ENCODE data around the gene ADCY10. TPM values are rescaled to one million over a fixed set of nuclear protein-coding genes. Genes with fewer than 3 reads are reported as not detected.

ADCY10 gene
- total and polyA plus RNA-seq, 9 of the 15 experiments (the other 6 are each of a cell fraction or from before 2014, with no cell fraction given), result 0.08 to 0.86 (median 0.22) TPM

DNA sequence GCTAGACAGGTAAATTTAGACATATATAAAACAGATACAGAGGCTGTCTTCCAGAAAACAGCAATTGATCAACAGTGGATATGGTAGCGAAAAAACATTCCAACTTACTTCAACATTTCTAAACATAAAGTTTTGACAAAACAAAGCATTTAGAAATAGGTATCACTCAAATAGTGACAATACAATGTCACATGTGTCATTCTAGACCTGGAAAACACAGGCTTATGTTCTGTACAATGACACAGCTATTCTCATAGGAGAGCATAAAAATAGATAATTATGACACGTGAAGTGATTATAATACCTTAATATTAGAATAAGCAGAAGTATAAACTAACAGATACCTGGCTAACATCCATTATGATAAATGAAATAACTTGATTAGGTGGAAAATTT lies 14.5 kb upstream of the ADCY10 start (continued):
- TF ChIP-seq ZNF354B (CRISPR knock-in tag; IDR thresholded peaks at IDR 0.05), result no peak
- TF ChIP-seq ZNF165 (CRISPR knock-in tag; IDR thresholded peaks at IDR 0.05; ENCODE audit: borderline replicate concordance), result no peak
- TF ChIP-seq SIX5 (IDR thresholded peaks at IDR 0.05; ENCODE audit: borderline replicate concordance in 1 of 2, insufficient read depth in 1 of 2, low read depth in 1 of 2, low read length in 2 of 2), result no peak
- TF ChIP-seq, protein P1, sequence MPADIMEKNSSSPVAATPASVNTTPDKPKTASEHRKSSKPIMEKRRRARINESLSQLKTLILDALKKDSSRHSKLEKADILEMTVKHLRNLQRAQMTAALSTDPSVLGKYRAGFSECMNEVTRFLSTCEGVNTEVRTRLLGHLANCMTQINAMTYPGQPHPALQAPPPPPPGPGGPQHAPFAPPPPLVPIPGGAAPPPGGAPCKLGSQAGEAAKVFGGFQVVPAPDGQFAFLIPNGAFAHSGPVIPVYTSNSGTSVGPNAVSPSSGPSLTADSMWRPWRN (IDR thresholded peaks at IDR 0.05; ENCODE audit: low read depth), result no peak
- TF ChIP-seq SMAD4 (CRISPR knock-in tag; conservative IDR thresholded peaks at IDR 0.05), result no peak
- TF ChIP-seq NFRKB (IDR thresholded peaks at IDR 0.05; ENCODE audit: low read depth), result no peak
- TF ChIP-seq, protein P2, sequence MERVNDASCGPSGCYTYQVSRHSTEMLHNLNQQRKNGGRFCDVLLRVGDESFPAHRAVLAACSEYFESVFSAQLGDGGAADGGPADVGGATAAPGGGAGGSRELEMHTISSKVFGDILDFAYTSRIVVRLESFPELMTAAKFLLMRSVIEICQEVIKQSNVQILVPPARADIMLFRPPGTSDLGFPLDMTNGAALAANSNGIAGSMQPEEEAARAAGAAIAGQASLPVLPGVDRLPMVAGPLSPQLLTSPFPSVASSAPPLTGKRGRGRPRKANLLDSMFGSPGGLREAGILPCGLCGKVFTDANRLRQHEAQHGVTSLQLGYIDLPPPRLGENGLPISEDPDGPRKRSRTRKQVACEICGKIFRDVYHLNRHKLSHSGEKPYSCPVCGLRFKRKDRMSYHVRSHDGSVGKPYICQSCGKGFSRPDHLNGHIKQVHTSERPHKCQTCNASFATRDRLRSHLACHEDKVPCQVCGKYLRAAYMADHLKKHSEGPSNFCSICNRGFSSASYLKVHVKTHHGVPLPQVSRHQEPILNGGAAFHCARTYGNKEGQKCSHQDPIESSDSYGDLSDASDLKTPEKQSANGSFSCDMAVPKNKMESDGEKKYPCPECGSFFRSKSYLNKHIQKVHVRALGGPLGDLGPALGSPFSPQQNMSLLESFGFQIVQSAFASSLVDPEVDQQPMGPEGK (CRISPR knock-in tag; IDR thresholded peaks at IDR 0.05; ENCODE audit: borderline replicate concordance), result no peak
- peak; percentile 49; the same call in 1 of the 2 replicates for TF ChIP-seq LEF1 (IDR thresholded peaks at IDR 0.05)
- TF ChIP-seq SNRNP70 (optimal IDR thresholded peaks at IDR 0.05; ENCODE audit: low read depth, low read length), result no peak
- TF ChIP-seq MAFG (tag; conservative IDR thresholded peaks at IDR 0.05), result peak; percentile 91
- TF ChIP-seq ZNF586 (CRISPR knock-in tag; conservative IDR thresholded peaks at IDR 0.05), result no peak
- TF ChIP-seq, protein P3, sequence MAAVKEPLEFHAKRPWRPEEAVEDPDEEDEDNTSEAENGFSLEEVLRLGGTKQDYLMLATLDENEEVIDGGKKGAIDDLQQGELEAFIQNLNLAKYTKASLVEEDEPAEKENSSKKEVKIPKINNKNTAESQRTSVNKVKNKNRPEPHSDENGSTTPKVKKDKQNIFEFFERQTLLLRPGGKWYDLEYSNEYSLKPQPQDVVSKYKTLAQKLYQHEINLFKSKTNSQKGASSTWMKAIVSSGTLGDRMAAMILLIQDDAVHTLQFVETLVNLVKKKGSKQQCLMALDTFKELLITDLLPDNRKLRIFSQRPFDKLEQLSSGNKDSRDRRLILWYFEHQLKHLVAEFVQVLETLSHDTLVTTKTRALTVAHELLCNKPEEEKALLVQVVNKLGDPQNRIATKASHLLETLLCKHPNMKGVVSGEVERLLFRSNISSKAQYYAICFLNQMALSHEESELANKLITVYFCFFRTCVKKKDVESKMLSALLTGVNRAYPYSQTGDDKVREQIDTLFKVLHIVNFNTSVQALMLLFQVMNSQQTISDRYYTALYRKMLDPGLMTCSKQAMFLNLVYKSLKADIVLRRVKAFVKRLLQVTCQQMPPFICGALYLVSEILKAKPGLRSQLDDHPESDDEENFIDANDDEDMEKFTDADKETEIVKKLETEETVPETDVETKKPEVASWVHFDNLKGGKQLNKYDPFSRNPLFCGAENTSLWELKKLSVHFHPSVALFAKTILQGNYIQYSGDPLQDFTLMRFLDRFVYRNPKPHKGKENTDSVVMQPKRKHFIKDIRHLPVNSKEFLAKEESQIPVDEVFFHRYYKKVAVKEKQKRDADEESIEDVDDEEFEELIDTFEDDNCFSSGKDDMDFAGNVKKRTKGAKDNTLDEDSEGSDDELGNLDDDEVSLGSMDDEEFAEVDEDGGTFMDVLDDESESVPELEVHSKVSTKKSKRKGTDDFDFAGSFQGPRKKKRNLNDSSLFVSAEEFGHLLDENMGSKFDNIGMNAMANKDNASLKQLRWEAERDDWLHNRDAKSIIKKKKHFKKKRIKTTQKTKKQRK (IDR thresholded peaks at IDR 0.05; ENCODE audit: borderline replicate concordance, low read depth, low read length), result no peak
- TF ChIP-seq, protein P4, sequence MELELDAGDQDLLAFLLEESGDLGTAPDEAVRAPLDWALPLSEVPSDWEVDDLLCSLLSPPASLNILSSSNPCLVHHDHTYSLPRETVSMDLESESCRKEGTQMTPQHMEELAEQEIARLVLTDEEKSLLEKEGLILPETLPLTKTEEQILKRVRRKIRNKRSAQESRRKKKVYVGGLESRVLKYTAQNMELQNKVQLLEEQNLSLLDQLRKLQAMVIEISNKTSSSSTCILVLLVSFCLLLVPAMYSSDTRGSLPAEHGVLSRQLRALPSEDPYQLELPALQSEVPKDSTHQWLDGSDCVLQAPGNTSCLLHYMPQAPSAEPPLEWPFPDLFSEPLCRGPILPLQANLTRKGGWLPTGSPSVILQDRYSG (tag; conservative IDR thresholded peaks at IDR 0.05; ENCODE audit: low read depth), result no peak
- no peak for TF ChIP-seq CAMTA2 (CRISPR knock-in tag; conservative IDR thresholded peaks at IDR 0.05)
- TF ChIP-seq, protein P5, sequence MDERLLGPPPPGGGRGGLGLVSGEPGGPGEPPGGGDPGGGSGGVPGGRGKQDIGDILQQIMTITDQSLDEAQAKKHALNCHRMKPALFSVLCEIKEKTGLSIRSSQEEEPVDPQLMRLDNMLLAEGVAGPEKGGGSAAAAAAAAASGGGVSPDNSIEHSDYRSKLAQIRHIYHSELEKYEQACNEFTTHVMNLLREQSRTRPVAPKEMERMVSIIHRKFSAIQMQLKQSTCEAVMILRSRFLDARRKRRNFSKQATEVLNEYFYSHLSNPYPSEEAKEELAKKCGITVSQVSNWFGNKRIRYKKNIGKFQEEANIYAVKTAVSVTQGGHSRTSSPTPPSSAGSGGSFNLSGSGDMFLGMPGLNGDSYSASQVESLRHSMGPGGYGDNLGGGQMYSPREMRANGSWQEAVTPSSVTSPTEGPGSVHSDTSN (CRISPR knock-in tag; IDR thresholded peaks at IDR 0.05; ENCODE audit: low read depth), result no peak
- TF ChIP-seq, protein P5 (tag; conservative IDR thresholded peaks at IDR 0.05; ENCODE audit: low read depth), result peak; percentile 59
